ENCODE measurements around the gene ADAMTSL1. TPM values are rescaled to one million over a fixed set of nuclear protein-coding genes. Genes with fewer than 3 reads are reported as not detected.

The ADAMTSL1 gene
- total RNA-seq, 4 donors from 2014 or later = 21.3 to 138 (median 125) TPM

GRCh38 chr9:18776836-18777820 lies 303.2 kb downstream of the ADAMTSL1 start:
- H3K36me3 ChIP-seq = peaks cover 0 to 27% of the 10 kb centered on the region in 2 donors
- H3K27ac ChIP-seq = no peak overlapping the region
- H3K4me3 ChIP-seq = no peak overlapping the region
- ATAC-seq = no peak
- peaks cover 0 to 6% (median 0%) of the 10 kb centered on the region in 3 donors for H3K4me1 ChIP-seq
- no peaks in the 10 kb centered on the region for H3K9me3 ChIP-seq
- H3K27me3 ChIP-seq = no peaks in the 10 kb centered on the region
- TF ChIP-seq POLR2AphosphoS5 (IDR thresholded peaks at IDR 0.05) (no peak), POLR2A (IDR thresholded peaks at IDR 0.05) (no peak), CTCF (IDR thresholded peaks at IDR 0.05) (no peak), EP300 (IDR thresholded peaks at IDR 0.05) (no peak)
- 100% methylated on average over 1 of the region's 73 CpGs; no CpG with 5 or more reads in 1 of the 2 donors for WGBS, 2 donors (ENCODE audit: low coverage in 1 of 2)

GRCh38 chr9:18778147-18778546 lies 304.2 kb downstream of the ADAMTSL1 start:
- no peak for ATAC-seq
- no peak overlapping the region for H3K27ac ChIP-seq
- 55 to 61% methylated on average over 2 of the region's 2 CpGs for WGBS, 2 donors (ENCODE audit: low coverage in 1 of 2)
- no peaks in the 10 kb centered on the region for H3K9me3 ChIP-seq
- H3K4me3 ChIP-seq = no peak overlapping the region
- peaks cover 0 to 27% of the 10 kb centered on the region in 2 donors for H3K36me3 ChIP-seq
- TF ChIP-seq EP300 (IDR thresholded peaks at IDR 0.05) (no peak), POLR2AphosphoS5 (IDR thresholded peaks at IDR 0.05) (no peak), CTCF (IDR thresholded peaks at IDR 0.05) (no peak), POLR2A (IDR thresholded peaks at IDR 0.05) (no peak)
- H3K4me1 ChIP-seq = peaks cover 0 to 5% (median 0%) of the 10 kb centered on the region in 3 donors
- H3K27me3 ChIP-seq = no peaks in the 10 kb centered on the region

- Histone ChIP-seq H3K9me3 (no peaks in the 10 kb centered on the region), H3K4me3 (no peak overlapping the region), H3K36me3 (peaks cover 0 to 27% of the 10 kb centered on the region in 2 donors), H3K27ac (no peak overlapping the region), H3K27me3 (no peaks in the 10 kb centered on the region), H3K4me1 (peaks cover 0 to 5% (median 0%) of the 10 kb centered on the region in 3 donors)
- no peak for ATAC-seq
- 67 to 78% methylated on average over 2 of the region's 2 CpGs for WGBS, 2 donors (ENCODE audit: low coverage in 1 of 2)
- TF ChIP-seq POLR2AphosphoS5 (IDR thresholded peaks at IDR 0.05) (no peak), EP300 (IDR thresholded peaks at IDR 0.05) (no peak), CTCF (IDR thresholded peaks at IDR 0.05) (no peak), POLR2A (IDR thresholded peaks at IDR 0.05) (no peak)
Observed at GRCh38 chr9:18778846-18779245, 304.9 kb downstream of the ADAMTSL1 start.

- WGBS, 2 donors (ENCODE audit: low coverage in 1 of 2) = 68 to 75% methylated on average over 2 to 3 of the region's 3 CpGs
- Histone ChIP-seq H3K4me1 (peaks cover 18 to 43% (median 23%) of the 10 kb centered on the region in 3 donors), H3K4me3 (no peak overlapping the region), H3K27ac (no peak overlapping the region), H3K9me3 (no peaks in the 10 kb centered on the region), H3K36me3 (no peaks in the 10 kb centered on the region), H3K27me3 (no peaks in the 10 kb centered on the region)
- TF ChIP-seq CTCF (IDR thresholded peaks at IDR 0.05) (no peak), EP300 (IDR thresholded peaks at IDR 0.05) (no peak), POLR2A (IDR thresholded peaks at IDR 0.05) (no peak), POLR2AphosphoS5 (IDR thresholded peaks at IDR 0.05) (no peak)
- ATAC-seq = no peak
Observed at GRCh38 chr9:18783909-18784308, 310.0 kb downstream of the ADAMTSL1 start.
